WTC11 (cell line): ENCODE results near the gene MADD. TPM values are rescaled to one million over a fixed set of nuclear protein-coding genes. Genes with fewer than 3 reads are reported as not detected.

Source experiments
- ATAC-seq: fragments of 200-7000 bp; cut with Tn5 transposase; 2 replicates; pipeline ENCODE4 v1.10.0; 2021; ENCODE audit warnings: mild to moderate bottlenecking, moderate library complexity
- CTCF ChIA-PET: fragments of 300-600 bp; sonication (Branson Sonifier 250); formaldehyde crosslinking; loops from one replicate; lab custom pipeline; 2021; ENCODE audit warnings: antibody characterized with exemption; lab: Charles Lee
- POLR2A ChIA-PET: fragments of 350-600 bp; sonication (Branson Sonifier 250); formaldehyde crosslinking; loops from one replicate; lab custom pipeline; 2021; ENCODE audit warnings: antibody characterized with exemption; lab: Charles Lee
- DNase-seq: peaks from one replicate; pipeline ENCODE4 v3.0.0; 2021; ENCODE audit warnings: low spot score
- H3K27ac Mint-ChIP-seq: 2 replicates; pipeline ENCODE4 v1.8.0; 2021; ENCODE audit warnings: mixed read lengths
- H3K27me3 Mint-ChIP-seq: 2 replicates; pipeline ENCODE4 v1.8.0; 2021; ENCODE audit warnings: low read depth, mild to moderate bottlenecking, moderate library complexity, mixed read lengths
- H3K36me3 Mint-ChIP-seq: 2 replicates; pipeline ENCODE4 v1.8.0; 2021; ENCODE audit warnings: mixed read lengths
- H3K4me1 Mint-ChIP-seq: 2 replicates; pipeline ENCODE4 v1.8.0; 2022; ENCODE audit warnings: mixed read lengths
- H3K4me3 Mint-ChIP-seq: 2 replicates; pipeline ENCODE4 v1.8.0; 2021; ENCODE audit warnings: mild to moderate bottlenecking, moderate library complexity, mixed read lengths
- H3K9me3 Mint-ChIP-seq: 2 replicates; pipeline ENCODE4 v1.8.0; 2021; ENCODE audit warnings: mixed read lengths
- CREM ChIP-seq: sonication (generic); formaldehyde crosslinking; IDR thresholded peaks from 2 replicates; pipeline ENCODE4 v1.8.1; 2022; ENCODE audit warnings: mild to moderate bottlenecking, missing genetic modification reagents, moderate library complexity
- CTCF ChIP-seq: fragments of 200-600 bp; IDR thresholded peaks from 2 replicates; pipeline ENCODE4 v1.8.0; 2022; ENCODE audit warnings: antibody characterized with exemption
- E2F1 ChIP-seq: sonication (generic); formaldehyde crosslinking; IDR thresholded peaks from 2 replicates; pipeline ENCODE4 v1.8.0; 2022; ENCODE audit warnings: mild to moderate bottlenecking, missing genetic modification reagents
- FOXJ3 ChIP-seq: sonication (generic); formaldehyde crosslinking; IDR thresholded peaks from 2 replicates; pipeline ENCODE4 v1.9.0; 2021; ENCODE audit warnings: missing genetic modification reagents, mild to moderate bottlenecking, borderline replicate concordance
- NR2C2 ChIP-seq: sonication (generic); formaldehyde crosslinking; IDR thresholded peaks from 2 replicates; pipeline ENCODE4 v1.8.0; 2022; ENCODE audit warnings: mild to moderate bottlenecking, missing genetic modification reagents
- NR3C1 ChIP-seq: sonication (generic); formaldehyde crosslinking; conservative IDR thresholded peaks from 2 replicates; pipeline ENCODE4 v1.8.1; 2023; ENCODE audit warnings: low read depth, mild to moderate bottlenecking, missing genetic modification reagents
- OVOL2 ChIP-seq: fragments of 250-450 bp; sonication (Bioruptor Pico); IDR thresholded peaks from 2 replicates; pipeline ENCODE4 v1.9.0; 2021; ENCODE audit warnings: mild to moderate bottlenecking, borderline replicate concordance
- RELA ChIP-seq: sonication (generic); formaldehyde crosslinking; IDR thresholded peaks from 2 replicates; pipeline ENCODE4 v1.8.1; 2022; ENCODE audit warnings: missing genetic modification reagents, mild to moderate bottlenecking, borderline replicate concordance
- SMAD4 ChIP-seq: sonication (generic); formaldehyde crosslinking; IDR thresholded peaks from 2 replicates; pipeline ENCODE4 v1.8.0; 2022; ENCODE audit warnings: mild to moderate bottlenecking, missing genetic modification reagents
- SOX15 ChIP-seq: fragments of 250-450 bp; sonication (Bioruptor Pico); IDR thresholded peaks from 2 replicates; pipeline ENCODE4 v1.9.0; 2021; ENCODE audit warnings: mild to moderate bottlenecking
- USF1 ChIP-seq: sonication (generic); formaldehyde crosslinking; IDR thresholded peaks from 2 replicates; pipeline ENCODE4 v1.8.0; 2022; ENCODE audit warnings: mild to moderate bottlenecking, missing genetic modification reagents
- ZNF396 ChIP-seq: fragments of 250-450 bp; sonication (Bioruptor Pico); IDR thresholded peaks from 2 replicates; pipeline ENCODE4 v1.8.0; 2021; ENCODE audit warnings: mild to moderate bottlenecking, moderate library complexity, borderline replicate concordance
- ZNF425 ChIP-seq: fragments of 250-450 bp; sonication (Bioruptor Pico); conservative IDR thresholded peaks from 2 replicates; pipeline ENCODE4 v1.9.0; 2021; ENCODE audit warnings: mild to moderate bottlenecking
- total RNA-seq: library from RNA; stranded (reverse); gene quantifications from 3 replicates; pipeline ENCODE4 v1.2.3, GENCODE V29; 2021
- TF ChIP-seq, protein P1 (sequence below): sonication (generic); formaldehyde crosslinking; conservative IDR thresholded peaks from 2 replicates; pipeline ENCODE4 v1.8.1; 2022; ENCODE audit warnings: mild to moderate bottlenecking, missing genetic modification reagents
- TF ChIP-seq, protein P2 (sequence below): fragments of 250-450 bp; sonication (Bioruptor Pico); IDR thresholded peaks from 2 replicates; pipeline ENCODE4 v1.8.0; 2021; ENCODE audit warnings: mild to moderate bottlenecking

Gene MADD
- total RNA-seq, 1 experiment from 2014 or later: 47.5 TPM

GRCh38 chr11:47234669-47235100 lies 35.2 kb upstream of the MADD start:
- CTCF ChIA-PET: interaction anchor here (0.6 to 7.2 kb wide), 8 partner anchors 13 to 96 kb away, joined by 3 to 84 read pairs (median 4); partner anchors contain the start of genes ACP2, NR1H3 and PACSIN3
- TF ChIP-seq USF1 (CRISPR knock-in tag) (0 out of 2 replicates have a peak, but pooled peaks have one; percentile 20), FOXJ3 (CRISPR knock-in tag) (no peak)
- no peak for ATAC-seq
- Mint-ChIP-seq H3K27me3 (no peaks in the 10 kb centered on the region), H3K9me3 (no peaks in the 10 kb centered on the region), H3K27ac (peak overlapping the region; percentile 75; the same call in 1 of the 2 replicates), H3K36me3 (peaks cover 54% of the 10 kb centered on the region), H3K4me3 (no peak overlapping the region), H3K4me1 (peaks cover 3% of the 10 kb centered on the region; the same call in 1 of the 2 replicates)
- no peak for DNase-seq
- POLR2A ChIA-PET: interaction anchor here (1.4 to 2.5 kb wide), 3 partner anchors 14 to 50 kb away, joined by 4 to 17 read pairs (median 12); partner anchors contain the start of gene ACP2

DNA sequence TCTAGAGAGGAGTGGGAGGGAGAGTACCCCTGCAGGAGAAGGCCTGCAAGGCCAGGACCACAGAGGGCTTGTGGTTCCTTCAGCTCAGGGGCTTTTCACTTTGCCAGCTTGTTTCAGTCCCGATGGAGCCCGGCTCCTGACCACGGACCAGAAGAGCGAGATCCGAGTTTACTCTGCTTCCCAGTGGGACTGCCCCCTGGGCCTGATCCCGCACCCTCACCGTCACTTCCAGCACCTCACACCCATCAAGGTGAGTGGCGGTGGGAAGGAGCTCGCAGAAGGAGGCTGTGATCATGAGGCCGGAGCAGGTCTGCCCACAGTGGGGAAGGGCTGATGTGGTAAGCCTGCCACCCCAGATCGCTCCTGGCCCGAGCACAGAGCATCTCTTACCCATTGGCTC lies 34.8 kb upstream of the MADD start:
- ATAC-seq (no peak), DNase-seq (no peak)
- ChIA-PET CTCF (interaction anchor here (0.6 to 7.2 kb wide), 8 partner anchors 13 to 120 kb away, joined by 3 to 84 read pairs (median 6); partner anchors contain the start of genes ACP2, NR1H3 and PACSIN3), POLR2A (interaction anchor here (2.4 to 2.5 kb wide), 2 partner anchors 14 to 50 kb away, joined by 12 to 17 read pairs; partner anchors contain the start of gene ACP2)
- Mint-ChIP-seq H3K36me3 (peaks cover 57% of the 10 kb centered on the region), H3K4me3 (no peak overlapping the region), H3K4me1 (peaks cover 3% of the 10 kb centered on the region; the same call in 1 of the 2 replicates), H3K27ac (no peak overlapping the region), H3K27me3 (no peaks in the 10 kb centered on the region), H3K9me3 (no peaks in the 10 kb centered on the region)
- TF ChIP-seq OVOL2 (CRISPR knock-in tag) (no peak), E2F1 (no peak), NR3C1 (CRISPR knock-in tag) (no peak), CREM (CRISPR knock-in tag) (no peak), SMAD4 (CRISPR knock-in tag) (no peak), RELA (CRISPR knock-in tag) (no peak), ZNF425 (CRISPR knock-in tag) (no peak), CTCF (no peak), ZNF396 (CRISPR knock-in tag) (no peak), NR2C2 (CRISPR knock-in tag) (no peak), SOX15 (no peak)
- TF ChIP-seq, protein P1, sequence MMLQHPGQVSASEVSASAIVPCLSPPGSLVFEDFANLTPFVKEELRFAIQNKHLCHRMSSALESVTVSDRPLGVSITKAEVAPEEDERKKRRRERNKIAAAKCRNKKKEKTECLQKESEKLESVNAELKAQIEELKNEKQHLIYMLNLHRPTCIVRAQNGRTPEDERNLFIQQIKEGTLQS (CRISPR knock-in tag): no peak
- TF ChIP-seq, protein P2, sequence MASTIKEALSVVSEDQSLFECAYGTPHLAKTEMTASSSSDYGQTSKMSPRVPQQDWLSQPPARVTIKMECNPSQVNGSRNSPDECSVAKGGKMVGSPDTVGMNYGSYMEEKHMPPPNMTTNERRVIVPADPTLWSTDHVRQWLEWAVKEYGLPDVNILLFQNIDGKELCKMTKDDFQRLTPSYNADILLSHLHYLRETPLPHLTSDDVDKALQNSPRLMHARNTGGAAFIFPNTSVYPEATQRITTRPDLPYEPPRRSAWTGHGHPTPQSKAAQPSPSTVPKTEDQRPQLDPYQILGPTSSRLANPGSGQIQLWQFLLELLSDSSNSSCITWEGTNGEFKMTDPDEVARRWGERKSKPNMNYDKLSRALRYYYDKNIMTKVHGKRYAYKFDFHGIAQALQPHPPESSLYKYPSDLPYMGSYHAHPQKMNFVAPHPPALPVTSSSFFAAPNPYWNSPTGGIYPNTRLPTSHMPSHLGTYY (CRISPR knock-in tag): no peak
